NK-92 (cell line): ENCODE results near the gene FAM217B.

Experiments
- DNase-seq: peaks from one replicate; lab custom pipeline; 2025; ENCODE audit not compliant: unreplicated experiment; lab: John Stamatoyannopoulos, UW

FAM217B gene

GRCh38 chr20:59972037-59972801 lies 32.0 kb downstream of the FAM217B start:
- no peak for DNase-seq

DNA sequence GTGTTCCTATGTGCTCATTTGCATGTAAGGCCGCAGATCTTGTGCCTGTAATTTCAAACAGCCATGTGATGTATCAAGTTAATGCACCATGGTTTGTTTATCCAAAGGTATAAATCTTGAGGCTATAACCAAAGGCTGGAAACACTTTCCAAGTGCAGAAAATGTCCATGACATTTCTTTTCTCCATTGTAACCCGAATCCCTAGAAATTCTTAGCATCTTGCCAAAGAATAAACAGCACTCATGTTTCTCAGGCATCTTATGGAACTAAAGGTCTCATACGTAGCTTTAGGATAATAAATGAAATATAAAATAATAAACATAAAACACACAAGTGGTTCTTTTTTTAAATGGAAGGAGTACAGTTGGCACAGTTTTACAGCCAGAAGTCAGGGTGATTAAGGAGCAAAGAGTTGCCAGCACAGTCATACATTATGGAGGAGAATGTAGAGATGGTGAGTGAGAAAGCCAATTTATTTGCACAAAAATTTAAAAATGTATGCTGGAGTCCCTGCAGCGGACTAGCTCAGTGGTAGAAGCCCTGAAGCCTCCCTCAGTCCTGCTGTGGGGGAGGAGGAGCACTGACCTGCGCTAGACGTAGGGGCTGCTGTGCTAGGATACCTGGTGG lies 36.1 kb downstream of the FAM217B start:
- DNase-seq, result no peak

- DNase-seq, result no peak
Measured at GRCh38 chr20:59977086-59977485, 36.9 kb downstream of the FAM217B start.

DNA sequence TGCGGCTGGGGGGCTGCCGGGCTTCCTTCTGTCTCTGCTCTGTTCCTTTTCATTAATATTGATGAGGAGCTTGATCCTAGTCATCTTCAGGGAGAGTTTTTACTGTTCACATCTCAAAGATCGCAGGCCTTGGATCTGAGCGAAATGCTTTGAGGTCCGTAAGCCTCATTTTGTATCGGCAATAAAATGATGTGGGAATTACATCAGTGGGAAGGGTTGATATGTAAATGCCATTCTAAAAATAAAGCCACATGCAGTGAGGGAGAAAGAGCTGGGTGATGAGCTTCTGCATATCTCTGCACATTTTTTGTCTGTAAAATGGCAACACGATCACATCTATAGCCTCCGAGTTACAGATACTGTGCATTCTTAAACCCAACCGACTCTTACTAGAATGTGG lies 42.9 kb downstream of the FAM217B start:
- DNase-seq, result no peak

DNA sequence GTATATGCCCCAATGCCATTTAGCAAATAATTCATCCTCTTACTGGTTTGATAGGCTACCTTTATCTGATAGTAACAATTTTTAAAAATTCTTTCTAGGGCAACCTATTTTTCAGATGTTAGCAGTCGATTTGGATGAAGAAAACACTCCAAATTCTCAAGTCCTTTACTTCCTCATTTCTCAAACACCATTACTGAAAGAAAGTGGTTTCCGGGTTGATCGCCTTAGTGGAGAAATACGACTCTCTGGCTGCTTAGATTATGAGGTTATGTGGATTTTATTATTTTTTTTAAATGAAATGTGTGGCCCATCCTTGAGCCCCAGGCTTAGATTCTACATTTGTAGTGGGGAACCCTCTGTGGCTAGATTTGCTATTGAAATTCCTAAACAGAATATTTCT lies 44.4 kb downstream of the FAM217B start:
- DNase-seq, result no peak

- DNase-seq, result no peak
Measured at GRCh38 chr20:59985164-59985563, 45.0 kb downstream of the FAM217B start.

GRCh38 chr20:59985864-59986263 lies 45.7 kb downstream of the FAM217B start:
- DNase-seq, result no peak

DNA sequence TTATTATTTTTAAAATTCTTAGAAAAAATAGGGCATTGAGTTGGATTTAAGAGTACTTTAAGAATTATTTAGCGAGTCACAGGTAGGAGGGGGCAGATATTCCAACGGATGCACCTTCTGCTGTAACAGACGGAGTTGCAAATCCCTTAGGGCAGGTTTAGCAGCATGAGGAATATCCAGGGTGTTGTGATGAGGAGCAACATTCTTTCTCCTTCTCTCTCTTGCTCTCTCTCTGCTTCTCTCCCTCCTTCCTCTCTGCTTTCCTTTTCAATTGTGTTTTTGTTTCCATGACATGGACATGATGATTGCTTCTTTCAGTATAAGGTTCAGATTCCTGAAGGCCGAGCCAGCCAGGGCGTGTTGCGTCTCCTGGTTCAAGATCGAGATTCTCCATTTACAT lies 46.9 kb downstream of the FAM217B start:
- DNase-seq, result no peak

- DNase-seq, result no peak
Measured at GRCh38 chr20:59988141-59988540, 48.0 kb downstream of the FAM217B start.

GRCh38 chr20:59992526-59993084 lies 52.4 kb downstream of the FAM217B start:
- no peak for DNase-seq

GRCh38 chr20:59993736-59994430 lies 53.7 kb downstream of the FAM217B start:
- no peak for DNase-seq

DNA sequence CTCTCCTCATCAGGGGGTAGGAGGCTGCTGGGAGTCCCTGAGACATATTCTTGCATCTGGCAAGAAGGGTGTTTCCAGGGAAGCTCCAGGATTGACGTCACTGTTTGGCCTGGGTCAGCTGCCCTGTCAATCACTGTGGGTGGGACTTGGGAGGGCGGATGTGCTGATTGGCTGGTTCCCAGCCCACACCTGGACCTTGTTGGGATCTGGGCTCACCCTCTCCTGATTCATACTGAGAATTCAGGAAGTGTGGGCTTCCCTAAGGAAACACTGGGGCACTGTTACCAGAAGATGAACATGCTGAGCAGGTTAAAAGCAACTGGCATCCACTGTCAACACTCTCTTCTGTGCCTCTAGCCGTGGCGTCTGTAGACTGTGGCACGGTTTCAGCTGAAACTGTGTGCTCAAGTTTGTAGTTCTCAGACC lies 54.5 kb downstream of the FAM217B start:
- no peak for DNase-seq

- no peak for DNase-seq
Measured at GRCh38 chr20:59996108-59996507, 55.9 kb downstream of the FAM217B start.

GRCh38 chr20:59997896-59998295 lies 57.7 kb downstream of the FAM217B start:
- DNase-seq, result no peak
